CD4-positive, alpha-beta T cell treated with Interleukin-2 at 100 ng/mL for 4 hours (primary cell): ENCODE results near the gene IPMK.

Experiments
- DNase-seq: peaks from one replicate; pipeline ENCODE4 v3.0.0-alpha.2; 2020; ENCODE audit warnings: low spot score

IPMK gene

GRCh38 chr10:58267713-58268453 lies at the start of gene IPMK:
Gene IPMK, minus strand, starts transcription at chr10:58267894. Its CDS starts 283 bp downstream, at chr10:58267611.
- peak; percentile 96 for DNase-seq

DNA sequence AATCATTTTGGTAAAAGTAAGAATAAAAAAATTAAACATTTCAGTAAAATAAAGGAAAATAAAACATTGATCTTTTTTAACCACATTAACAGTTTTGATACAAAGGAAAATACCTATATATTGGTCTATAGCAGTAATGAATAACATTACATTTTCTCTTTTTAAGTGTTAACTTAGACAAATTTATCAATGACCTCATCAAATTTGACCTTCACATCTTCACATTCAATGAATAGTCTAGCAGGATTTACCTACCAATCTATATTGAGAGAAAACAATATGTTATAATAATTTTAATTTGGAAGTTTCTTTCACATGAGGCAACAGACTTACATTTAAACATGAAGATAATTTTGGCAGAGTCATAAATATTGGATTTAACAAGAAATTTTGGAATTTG lies 49.2 kb upstream of the IPMK start:
- no peak for DNase-seq

GRCh38 chr10:58311026-58311425 lies 43.3 kb upstream of the IPMK start:
- DNase-seq, result no peak

DNA sequence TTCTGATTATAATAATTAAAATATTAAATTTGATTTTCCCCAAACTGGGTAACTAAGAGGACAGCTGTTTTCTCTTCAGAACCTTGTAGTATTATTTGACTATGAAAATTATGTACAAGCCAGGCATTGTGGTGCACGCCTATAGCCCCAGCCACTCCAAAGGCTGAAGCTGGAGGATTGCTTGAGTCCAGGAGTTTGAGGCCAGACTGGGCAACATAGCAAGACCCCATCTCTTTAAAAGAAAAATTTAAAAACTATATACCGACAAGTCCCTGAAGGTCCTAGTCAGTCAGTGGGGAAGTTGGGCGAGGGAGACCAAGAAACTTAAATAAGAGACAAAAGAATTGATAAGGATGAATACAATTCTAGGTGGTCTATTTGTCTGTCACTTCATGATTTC lies 40.0 kb upstream of the IPMK start:
- DNase-seq, result no peak

GRCh38 chr10:58305821-58306220 lies 38.1 kb upstream of the IPMK start:
- no peak for DNase-seq

- DNase-seq, result no peak
Measured at GRCh38 chr10:58304099-58304633, 36.5 kb upstream of the IPMK start.

GRCh38 chr10:58302254-58302653 lies 34.6 kb upstream of the IPMK start:
- no peak for DNase-seq

DNA sequence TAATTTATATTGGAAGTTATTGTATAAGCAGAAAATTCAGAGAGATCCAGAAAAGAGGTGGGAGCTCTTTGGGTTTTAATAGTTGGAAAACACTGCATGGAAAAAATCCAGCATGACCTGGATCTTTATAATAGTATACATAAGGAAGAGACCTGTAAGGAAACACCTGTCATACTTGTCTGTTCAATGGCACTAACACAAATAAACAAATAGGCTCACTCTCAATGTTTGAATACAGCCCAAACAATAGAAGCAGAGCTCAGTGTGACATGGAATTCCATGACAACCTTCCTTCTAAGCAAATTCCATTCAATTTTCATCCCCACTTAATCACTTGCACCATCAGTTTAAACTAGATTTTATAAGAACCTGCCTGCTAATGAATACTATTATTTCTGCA lies 33.0 kb upstream of the IPMK start:
- no peak for DNase-seq

- DNase-seq, result peak; percentile 45
Measured at GRCh38 chr10:58299580-58299979, 31.9 kb upstream of the IPMK start.

DNA sequence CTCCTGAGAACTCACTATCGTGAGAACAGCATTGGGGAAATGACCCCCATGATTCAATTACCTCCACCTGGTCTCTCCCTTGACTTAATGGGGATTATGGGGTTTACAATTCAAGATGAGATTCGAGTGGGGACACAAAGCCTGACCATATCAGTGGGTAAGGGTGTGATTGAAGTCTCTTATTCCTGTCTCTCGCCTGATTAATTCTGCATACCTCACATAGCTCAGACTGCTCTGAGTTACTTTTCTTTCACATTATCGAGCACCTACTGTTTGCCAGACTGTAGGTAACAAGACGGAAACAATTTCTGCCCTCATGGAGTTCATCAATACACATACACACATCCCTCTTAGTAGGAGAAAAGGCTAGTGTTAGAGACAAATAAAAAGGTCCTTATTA lies 26.3 kb upstream of the IPMK start:
- DNase-seq, result no peak

DNA sequence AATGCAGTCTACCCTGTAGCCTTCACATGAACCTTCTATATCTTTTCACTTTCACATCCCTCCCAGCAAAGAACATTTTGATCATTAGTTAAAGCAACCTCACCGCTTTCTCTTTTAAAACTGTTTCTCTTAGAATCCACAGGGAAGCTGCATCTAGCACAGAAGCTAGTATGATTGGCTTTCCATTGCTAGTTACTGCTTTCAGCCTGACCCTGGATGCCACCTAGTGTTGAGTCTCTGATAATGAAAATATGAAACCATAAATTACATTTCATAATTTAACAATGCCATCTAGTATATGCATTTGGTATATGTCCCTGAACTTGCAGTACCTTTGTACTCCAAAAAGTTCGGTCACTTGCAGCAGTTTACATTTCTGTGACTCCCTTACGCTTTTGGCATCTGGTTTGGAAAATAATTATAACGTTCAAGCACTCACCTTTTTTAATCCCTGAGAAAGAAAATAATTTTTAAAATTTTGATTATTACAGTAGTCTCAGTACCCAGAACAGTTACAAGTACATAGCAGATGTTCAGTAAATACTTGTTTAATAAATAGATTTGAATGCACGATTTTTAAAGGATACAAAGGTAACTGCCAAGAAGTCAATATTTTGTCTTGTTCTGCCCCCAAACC lies 24.0 kb upstream of the IPMK start:
- peak; percentile 60 for DNase-seq

- peak; percentile 22 for DNase-seq
Measured at GRCh38 chr10:58282615-58283014, 14.9 kb upstream of the IPMK start.

- DNase-seq, result no peak
Measured at GRCh38 chr10:58281092-58281752, 13.5 kb upstream of the IPMK start.

DNA sequence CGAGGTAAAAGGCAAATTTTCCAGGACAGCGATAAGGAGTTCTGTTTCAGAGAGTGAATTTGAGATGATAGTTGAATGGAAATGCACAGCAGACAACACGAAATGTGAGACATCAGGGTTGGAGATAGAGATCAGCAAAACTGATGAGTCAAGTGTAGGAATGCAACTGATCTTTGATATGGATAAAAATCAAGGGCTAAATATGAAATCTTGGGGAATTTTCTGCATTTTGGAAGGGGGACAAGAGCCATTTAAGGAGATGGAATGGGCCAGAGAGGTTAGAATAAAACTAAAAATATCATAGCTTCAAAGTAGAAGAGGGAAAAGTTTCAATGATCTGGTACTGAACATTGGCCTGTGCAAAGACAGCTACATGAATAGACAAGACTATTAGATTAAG lies 12.8 kb upstream of the IPMK start:
- no peak for DNase-seq

- DNase-seq, result no peak
Measured at GRCh38 chr10:58278962-58279307, 11.2 kb upstream of the IPMK start.

GRCh38 chr10:58278274-58278961 lies 10.7 kb upstream of the IPMK start:
- DNase-seq, result no peak

- no peak for DNase-seq
Measured at GRCh38 chr10:58275908-58276307, 8.2 kb upstream of the IPMK start.

DNA sequence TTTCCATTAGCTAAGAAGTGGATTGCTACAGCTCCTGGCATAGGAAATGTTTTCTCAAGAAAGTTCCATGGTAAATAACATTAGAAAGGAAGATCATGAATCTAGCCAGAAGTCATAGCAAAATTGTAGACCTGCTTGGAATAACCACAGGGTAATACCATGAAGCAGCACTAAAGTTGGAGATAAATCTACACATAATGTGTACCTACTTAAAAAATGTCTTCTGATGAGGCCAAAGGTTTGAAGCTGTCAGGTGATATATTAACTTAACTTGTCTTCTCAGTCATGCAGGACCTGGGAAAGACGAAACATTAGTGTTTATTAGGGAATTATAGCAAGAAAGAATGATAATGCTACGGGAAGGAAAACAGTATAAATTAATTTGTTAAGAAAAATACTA lies 7.6 kb upstream of the IPMK start:
- DNase-seq, result no peak

DNA sequence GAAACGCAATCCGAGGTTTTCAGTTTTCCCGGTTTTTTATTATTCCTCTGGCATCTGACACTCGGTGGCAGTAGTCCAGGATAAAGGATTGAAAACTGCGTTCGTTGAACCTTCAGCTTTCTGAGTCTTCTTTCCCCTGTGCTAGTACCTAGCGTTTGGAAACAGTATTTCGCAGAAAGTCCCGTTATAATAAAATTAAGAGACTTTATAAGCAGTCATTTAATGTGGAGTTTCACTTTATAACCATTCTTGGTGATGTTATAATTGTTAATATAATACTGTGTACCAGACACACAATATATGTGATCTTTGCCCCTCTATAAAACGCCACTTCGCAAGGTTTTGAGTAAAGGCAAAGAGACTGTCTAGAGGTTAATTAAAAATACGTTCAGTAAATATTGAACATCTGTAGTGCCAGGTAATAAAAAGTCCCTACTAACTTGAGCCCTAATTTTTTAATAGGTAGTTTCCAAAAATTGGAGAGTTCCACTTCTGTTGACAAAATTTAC lies 2.1 kb upstream of the IPMK start:
- no peak for DNase-seq

DNA sequence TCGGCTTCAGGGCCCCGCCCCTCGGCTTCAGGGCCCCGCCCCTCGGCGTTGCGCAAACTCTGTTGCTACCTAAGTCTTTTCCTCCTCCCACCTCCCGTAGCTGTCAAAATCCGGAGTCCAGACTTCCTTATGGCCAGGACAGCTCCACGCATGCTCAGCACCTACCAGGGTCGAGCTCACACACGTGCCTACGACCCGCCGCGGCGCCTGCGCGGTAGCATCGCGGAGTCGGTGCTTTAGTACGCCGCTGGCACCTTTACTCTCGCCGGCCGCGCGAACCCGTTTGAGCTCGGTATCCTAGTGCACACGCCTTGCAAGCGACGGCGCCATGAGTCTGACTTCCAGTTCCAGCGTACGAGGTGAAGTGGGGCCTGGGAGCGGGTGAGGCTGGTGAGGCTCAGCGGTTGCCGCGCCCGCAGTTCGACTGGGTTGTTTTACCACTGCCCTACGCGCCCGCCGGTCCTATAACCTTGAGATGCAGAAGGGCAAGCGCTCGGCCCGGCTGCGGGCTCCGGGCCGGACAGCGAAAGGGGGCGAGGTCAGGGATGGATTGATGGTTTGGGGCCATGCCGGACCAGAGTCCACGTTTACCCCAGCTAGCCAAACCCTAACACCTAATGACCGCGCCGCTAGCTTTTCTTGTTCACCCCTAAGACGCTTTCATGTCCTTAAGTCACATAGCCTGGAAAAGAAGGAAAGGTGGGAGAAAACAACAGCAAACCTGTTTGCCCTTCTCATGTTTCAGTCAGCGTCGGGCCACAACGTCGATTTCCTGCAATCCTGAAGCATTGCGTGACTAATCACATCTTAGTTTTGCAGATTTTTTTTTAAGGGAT lies 1.5 kb upstream of the IPMK start, which contains the start of gene CISD1:
Gene CISD1, plus strand, starts transcription at position 217 of the 836 bp plus-strand sequence. Its CDS starts 112 bp downstream, at position 329.
- DNase-seq, result peak; percentile 97

DNA sequence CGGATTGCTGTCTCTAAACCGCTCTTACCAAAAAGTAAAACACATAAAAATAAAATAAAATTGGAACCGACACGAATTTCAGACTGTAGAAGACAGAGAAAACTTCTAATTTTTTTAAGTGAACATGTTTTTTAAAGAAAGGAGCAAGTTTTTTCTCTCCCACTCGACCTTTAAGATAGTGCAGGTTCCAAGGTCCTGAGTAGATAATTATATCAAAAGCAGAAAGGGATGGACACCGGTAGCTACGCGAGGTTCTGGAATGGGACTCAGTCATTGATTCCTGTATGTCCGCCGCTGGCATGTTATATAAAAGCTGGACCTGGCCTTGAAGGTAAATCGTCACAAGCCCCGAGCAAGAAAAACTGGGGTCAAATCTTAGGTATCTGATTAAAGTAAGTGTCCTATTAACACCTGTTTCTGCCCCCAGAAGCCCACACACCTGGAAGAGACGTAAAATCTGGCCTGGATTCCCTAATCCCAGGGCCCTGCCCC lies 806 bp upstream of the IPMK start:
- DNase-seq, result no peak
